Measurements from ENCODE around the gene GALNT10.

- TF ChIP-seq, protein P1, sequence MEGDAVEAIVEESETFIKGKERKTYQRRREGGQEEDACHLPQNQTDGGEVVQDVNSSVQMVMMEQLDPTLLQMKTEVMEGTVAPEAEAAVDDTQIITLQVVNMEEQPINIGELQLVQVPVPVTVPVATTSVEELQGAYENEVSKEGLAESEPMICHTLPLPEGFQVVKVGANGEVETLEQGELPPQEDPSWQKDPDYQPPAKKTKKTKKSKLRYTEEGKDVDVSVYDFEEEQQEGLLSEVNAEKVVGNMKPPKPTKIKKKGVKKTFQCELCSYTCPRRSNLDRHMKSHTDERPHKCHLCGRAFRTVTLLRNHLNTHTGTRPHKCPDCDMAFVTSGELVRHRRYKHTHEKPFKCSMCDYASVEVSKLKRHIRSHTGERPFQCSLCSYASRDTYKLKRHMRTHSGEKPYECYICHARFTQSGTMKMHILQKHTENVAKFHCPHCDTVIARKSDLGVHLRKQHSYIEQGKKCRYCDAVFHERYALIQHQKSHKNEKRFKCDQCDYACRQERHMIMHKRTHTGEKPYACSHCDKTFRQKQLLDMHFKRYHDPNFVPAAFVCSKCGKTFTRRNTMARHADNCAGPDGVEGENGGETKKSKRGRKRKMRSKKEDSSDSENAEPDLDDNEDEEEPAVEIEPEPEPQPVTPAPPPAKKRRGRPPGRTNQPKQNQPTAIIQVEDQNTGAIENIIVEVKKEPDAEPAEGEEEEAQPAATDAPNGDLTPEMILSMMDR (IDR thresholded peaks at IDR 0.05; ENCODE audit: borderline replicate concordance, extremely low read depth, low read length, poor library complexity, severe bottlenecking): no peak
- TF ChIP-seq EZH2 (IDR thresholded peaks at IDR 0.05; ENCODE audit: borderline replicate concordance, low read depth, low read length, severe bottlenecking): no peak
Observed at GRCh38 chr5:154193283-154193682, 2.8 kb downstream of the GALNT10 start.
